ENCODE measurements around the gene HBM.
"Not testable (repeated sequence)": the region's sequence is repeated elsewhere in the genome, so short reads cannot be mapped to it uniquely, and the experiment has no call there.

DNA sequence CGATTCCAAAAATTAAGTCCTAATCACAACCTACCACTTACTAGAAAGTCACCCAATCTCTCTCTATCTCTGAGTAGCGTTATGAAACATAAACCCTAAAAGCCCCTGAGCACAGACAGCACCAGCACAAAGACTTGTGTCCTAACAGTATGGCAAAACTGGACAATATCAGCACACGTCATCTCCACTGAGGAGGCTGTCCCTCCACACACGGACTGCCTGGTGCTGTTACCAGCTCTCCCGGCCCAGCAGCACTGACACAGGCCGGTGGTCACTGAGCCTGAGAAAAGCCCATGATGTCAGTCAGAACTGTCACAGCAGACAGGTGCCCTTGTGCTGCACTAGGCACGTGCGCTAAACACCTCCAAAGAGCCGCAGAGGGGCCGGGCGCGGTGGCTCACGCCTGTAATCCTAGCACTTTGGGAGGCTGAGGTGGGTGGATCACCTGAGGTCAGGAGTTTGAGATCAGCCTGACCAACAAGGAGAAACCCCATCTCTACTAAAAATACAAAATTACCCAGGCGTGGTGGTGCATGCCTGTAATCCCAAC lies 45.9 kb downstream of the HBM start:
- TF ChIP-seq, protein P1, sequence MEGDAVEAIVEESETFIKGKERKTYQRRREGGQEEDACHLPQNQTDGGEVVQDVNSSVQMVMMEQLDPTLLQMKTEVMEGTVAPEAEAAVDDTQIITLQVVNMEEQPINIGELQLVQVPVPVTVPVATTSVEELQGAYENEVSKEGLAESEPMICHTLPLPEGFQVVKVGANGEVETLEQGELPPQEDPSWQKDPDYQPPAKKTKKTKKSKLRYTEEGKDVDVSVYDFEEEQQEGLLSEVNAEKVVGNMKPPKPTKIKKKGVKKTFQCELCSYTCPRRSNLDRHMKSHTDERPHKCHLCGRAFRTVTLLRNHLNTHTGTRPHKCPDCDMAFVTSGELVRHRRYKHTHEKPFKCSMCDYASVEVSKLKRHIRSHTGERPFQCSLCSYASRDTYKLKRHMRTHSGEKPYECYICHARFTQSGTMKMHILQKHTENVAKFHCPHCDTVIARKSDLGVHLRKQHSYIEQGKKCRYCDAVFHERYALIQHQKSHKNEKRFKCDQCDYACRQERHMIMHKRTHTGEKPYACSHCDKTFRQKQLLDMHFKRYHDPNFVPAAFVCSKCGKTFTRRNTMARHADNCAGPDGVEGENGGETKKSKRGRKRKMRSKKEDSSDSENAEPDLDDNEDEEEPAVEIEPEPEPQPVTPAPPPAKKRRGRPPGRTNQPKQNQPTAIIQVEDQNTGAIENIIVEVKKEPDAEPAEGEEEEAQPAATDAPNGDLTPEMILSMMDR (IDR thresholded peaks at IDR 0.05), result not testable (repeated sequence)
- TF ChIP-seq POLR2A (IDR thresholded peaks at IDR 0.05; ENCODE audit: low read depth), result not testable (repeated sequence)

All from esophagus muscularis mucosa (tissue), 3 donors.